ENCODE data around the gene BANP.

DNA sequence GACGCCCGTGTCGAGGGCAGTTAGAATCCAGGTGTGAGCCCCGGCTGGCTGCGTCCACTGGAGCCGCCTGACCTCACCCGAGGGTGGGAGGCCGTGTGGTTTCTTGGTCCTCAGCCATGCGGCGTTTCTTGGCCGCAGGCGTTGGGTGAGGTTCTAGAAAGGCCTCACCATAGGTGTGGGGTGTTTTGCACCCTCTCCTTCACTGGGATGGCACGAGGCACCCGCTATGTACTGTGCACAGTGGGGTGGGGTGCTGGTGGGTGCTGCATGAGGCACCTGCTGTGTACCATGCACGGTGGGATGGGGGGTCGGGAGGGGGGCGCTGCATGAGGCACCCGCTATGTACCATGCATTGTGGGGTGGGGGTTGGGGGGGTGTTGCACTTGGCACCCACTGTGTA is 169.6 kb downstream of the BANP start:
- TF ChIP-seq, protein P1, sequence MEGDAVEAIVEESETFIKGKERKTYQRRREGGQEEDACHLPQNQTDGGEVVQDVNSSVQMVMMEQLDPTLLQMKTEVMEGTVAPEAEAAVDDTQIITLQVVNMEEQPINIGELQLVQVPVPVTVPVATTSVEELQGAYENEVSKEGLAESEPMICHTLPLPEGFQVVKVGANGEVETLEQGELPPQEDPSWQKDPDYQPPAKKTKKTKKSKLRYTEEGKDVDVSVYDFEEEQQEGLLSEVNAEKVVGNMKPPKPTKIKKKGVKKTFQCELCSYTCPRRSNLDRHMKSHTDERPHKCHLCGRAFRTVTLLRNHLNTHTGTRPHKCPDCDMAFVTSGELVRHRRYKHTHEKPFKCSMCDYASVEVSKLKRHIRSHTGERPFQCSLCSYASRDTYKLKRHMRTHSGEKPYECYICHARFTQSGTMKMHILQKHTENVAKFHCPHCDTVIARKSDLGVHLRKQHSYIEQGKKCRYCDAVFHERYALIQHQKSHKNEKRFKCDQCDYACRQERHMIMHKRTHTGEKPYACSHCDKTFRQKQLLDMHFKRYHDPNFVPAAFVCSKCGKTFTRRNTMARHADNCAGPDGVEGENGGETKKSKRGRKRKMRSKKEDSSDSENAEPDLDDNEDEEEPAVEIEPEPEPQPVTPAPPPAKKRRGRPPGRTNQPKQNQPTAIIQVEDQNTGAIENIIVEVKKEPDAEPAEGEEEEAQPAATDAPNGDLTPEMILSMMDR (IDR thresholded peaks at IDR 0.05; ENCODE audit: poor library complexity), result no peak
- TF ChIP-seq EZH2 (IDR thresholded peaks at IDR 0.05; ENCODE audit: borderline replicate concordance), result no peak
